SK-N-MC (cell line): ENCODE measurements around the gene CD48.

Experiments used
- DNase-seq: peaks from one replicate; pipeline ENCODE4 v3.0.0-alpha.2; 2011; ENCODE audit warnings: low read depth, low spot score
- H3K27ac ChIP-seq: fragments of 200-600 bp; sonication (generic); 2 replicates; pipeline ENCODE4 v1.5.1; 2016; ENCODE audit warnings: mixed run types
- H3K36me3 ChIP-seq: fragments of 200-600 bp; sonication (generic); 2 replicates; pipeline ENCODE4 v1.6.1; 2017; ENCODE audit warnings: antibody characterized with exemption, low read length, mixed read lengths; ENCODE audit not compliant: insufficient read depth
- H3K4me3 ChIP-seq: fragments of 200-600 bp; sonication (generic); 2 replicates; pipeline ENCODE4 v1.5.1; 2016
- H3K9ac ChIP-seq: fragments of 200-600 bp; sonication (generic); 2 replicates; pipeline ENCODE4 v1.8.0; 2017; ENCODE audit warnings: mixed run types, mixed read lengths; ENCODE audit not compliant: insufficient read length
- H3K9me3 ChIP-seq: fragments of 200-600 bp; sonication (generic); 2 replicates; pipeline ENCODE4 v1.6.1; 2017; ENCODE audit warnings: low read depth, mild to moderate bottlenecking, antibody characterized with exemption, low read length, moderate library complexity, mixed read lengths
- EZH2 ChIP-seq: fragments of 200-600 bp; sonication (generic); IDR thresholded peaks from one replicate; pipeline ENCODE4 v1.6.1; 2017; ENCODE audit warnings: antibody characterized with exemption
- FOXP2 ChIP-seq: optimal IDR thresholded peaks from 2 replicates; pipeline ENCODE3; 2011; ENCODE audit warnings: mild to moderate bottlenecking, moderate library complexity; ENCODE audit not compliant: insufficient read depth; ENCODE audit errors: extremely low read length, control extremely low read depth
- POLR2AphosphoS5 ChIP-seq: IDR thresholded peaks from 2 replicates; pipeline ENCODE4 v1.6.1; 2012; ENCODE audit warnings: mild to moderate bottlenecking, low read depth, low read length, borderline replicate concordance

The CD48 gene

DNA sequence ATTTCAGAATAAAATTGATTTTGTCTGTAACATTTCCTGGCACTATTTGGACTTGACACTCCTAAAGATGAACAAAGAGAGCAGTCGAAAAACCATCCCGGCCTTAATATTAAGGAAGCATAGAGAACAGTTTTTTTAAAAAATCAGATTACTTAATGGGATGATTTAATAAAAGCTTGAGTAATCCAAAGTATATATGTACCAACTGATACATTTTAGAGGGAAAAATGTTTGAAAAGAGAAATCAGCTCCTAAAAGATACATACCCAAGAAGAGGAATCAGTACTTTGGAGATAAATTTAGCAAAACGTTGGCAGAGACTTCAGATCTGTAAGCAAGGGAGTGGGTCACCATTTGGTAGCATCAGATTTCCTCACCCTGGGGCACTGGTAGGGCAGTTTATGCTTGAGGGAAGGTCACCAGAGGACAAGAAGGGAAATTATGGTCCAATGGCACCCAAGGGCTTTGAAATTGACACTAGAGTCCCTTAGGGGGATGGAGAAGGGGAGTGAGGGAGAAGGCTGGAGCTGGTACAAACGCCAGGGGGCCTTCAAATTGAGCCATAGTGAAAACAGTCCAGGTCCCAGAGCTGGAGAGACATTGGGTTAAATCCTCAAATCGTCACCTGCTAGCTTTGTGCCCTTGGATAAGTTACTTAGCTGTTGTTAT lies 33.4 kb upstream of the CD48 start:
- TF ChIP-seq EZH2 (no peak), POLR2AphosphoS5 (no peak), FOXP2 (no peak)
- Histone ChIP-seq H3K36me3 (no peaks in the 10 kb centered on the region), H3K9ac (no peak overlapping the region), H3K4me3 (no peak overlapping the region), H3K9me3 (no peaks in the 10 kb centered on the region), H3K27ac (no peak overlapping the region)
- no peak for DNase-seq

DNA sequence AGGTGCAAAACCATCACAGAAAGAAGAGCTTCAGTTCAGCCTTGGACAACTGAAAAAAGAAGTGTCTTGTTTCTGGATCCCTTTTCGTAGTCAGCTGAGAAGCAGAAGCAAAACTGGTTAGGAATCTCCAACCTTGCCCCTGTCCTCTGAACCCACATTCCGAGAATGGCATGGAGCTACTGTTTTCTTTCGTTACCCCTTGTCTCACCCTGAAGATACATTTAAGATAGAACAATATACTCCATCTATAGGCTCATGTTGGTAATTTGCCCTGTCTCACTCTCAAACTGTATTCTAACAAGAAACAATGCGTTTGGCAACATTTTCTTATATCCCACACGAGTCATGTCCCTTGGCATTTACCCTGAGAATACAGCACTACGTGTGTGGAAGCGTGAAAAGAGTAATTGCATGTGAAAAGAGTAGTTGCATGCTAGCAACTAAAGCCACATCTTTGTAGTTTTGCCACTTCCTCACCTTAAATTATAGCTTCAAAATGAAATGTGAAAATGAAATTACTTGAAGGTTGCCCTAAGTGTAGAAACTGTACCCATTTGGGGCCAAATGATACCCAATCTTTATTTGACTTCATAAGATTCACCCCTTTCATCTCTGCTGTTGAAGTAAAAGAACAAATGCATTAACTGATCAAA lies 32.7 kb upstream of the CD48 start:
- TF ChIP-seq FOXP2 (no peak), POLR2AphosphoS5 (no peak), EZH2 (no peak)
- Histone ChIP-seq H3K9me3 (no peaks in the 10 kb centered on the region), H3K4me3 (no peak overlapping the region), H3K9ac (no peak overlapping the region), H3K36me3 (no peaks in the 10 kb centered on the region), H3K27ac (no peak overlapping the region)
- no peak for DNase-seq

DNA sequence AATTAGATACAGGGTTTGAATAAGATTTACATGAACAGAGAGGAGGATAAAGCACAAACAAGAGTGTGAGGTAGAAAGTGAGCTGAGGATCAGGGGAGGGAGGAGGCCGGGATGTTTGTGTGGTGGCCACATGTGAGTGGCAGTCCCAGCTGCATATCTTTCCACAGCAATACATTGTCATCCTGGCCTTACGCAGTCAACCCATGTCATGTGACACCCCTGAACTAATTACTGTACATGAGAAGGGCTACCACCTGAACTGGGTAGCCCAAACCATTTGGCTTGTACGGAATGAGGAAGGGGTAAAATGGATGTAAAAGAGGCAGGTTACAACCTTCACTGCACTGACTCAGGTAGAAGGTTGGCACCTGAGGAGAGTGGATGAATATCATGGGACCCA lies 31.6 kb upstream of the CD48 start:
- TF ChIP-seq FOXP2 (no peak), POLR2AphosphoS5 (no peak), EZH2 (no peak)
- no peak for DNase-seq
- Histone ChIP-seq H3K27ac (no peak overlapping the region), H3K36me3 (no peaks in the 10 kb centered on the region), H3K9me3 (no peaks in the 10 kb centered on the region), H3K4me3 (no peak overlapping the region), H3K9ac (no peak overlapping the region)

DNA sequence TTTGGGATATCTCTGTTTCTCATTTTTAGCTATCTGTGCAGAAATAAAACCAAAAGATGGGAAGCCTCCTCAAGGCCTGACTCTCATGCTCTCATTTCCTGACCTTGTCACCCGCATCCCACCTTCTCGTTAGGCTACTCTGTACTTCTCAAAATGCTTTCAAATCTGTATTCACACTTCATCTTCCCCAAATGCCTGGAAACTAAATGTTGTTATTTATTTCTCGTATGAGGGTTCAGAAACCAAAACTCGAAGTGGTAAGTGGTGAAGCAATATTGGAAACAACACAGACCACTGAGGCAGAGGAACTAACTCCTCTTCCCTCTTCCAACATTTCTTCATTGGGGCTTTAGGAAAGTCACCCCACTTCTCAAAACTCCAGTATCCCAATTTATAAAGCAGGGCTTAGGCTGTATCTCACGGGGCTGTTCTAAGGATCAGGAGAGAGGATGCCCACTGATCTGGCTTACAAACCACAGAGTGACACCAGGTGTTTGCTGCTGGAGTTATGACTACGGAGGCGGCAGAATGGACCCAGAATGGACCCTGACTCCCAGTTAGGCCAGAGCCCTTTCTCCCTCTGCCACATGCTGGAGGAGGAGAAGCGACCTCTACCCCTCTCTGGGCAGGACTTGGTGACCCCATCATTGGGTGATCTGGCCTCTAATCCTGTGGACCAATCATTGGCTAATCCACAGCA lies 31.0 kb upstream of the CD48 start:
- TF ChIP-seq FOXP2 (no peak), POLR2AphosphoS5 (no peak), EZH2 (no peak)
- H3K9ac ChIP-seq: no peak overlapping the region

DNA sequence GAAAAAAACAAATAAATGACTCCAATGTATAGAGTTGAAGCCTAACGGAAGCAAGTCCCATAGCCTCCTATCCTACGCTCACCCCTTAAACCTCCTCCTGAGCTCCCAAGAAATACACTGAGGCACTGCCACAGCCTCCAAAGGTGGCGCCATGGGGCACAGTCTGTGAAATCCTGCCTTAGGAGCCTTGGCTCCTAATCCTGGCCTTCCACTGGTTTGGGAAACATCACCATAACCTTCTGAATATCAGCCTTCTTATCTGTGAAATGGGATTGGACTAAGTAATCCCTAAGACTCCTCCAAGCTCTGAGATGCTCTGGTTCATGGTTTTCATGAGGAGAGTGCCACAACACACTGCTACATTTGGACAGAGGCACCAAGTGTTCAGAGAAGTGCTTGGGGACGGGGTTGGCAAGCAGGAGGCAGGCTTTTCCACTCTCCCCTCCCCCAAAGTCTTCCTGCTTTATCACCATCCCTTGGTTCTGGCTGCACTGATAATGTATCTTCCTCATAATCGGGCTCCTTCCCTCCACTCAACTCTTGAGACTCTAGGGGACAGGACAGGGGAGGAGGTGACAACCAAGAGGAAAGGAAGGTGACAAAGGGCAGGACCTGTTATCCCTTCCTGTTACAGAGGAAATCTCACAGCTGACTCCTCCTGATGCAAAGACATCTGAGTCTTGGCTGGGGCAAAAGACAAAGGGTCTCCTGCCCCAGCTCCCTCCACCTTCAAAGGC lies 30.2 kb upstream of the CD48 start:
- DNase-seq: no peak
- H3K9ac ChIP-seq: no peak overlapping the region
- no peak for TF ChIP-seq POLR2AphosphoS5
- TF ChIP-seq FOXP2: no peak
- TF ChIP-seq EZH2: no peak
- H3K36me3 ChIP-seq: no peaks in the 10 kb centered on the region
- H3K4me3 ChIP-seq: no peak overlapping the region
- H3K9me3 ChIP-seq: no peaks in the 10 kb centered on the region
- H3K27ac ChIP-seq: no peak overlapping the region

More for the DNA sequence above, 31.0 kb upstream of the CD48 start:
- Histone ChIP-seq H3K36me3 (no peaks in the 10 kb centered on the region), H3K4me3 (no peak overlapping the region), H3K27ac (no peak overlapping the region), H3K9me3 (no peaks in the 10 kb centered on the region)
- no peak for DNase-seq

DNA sequence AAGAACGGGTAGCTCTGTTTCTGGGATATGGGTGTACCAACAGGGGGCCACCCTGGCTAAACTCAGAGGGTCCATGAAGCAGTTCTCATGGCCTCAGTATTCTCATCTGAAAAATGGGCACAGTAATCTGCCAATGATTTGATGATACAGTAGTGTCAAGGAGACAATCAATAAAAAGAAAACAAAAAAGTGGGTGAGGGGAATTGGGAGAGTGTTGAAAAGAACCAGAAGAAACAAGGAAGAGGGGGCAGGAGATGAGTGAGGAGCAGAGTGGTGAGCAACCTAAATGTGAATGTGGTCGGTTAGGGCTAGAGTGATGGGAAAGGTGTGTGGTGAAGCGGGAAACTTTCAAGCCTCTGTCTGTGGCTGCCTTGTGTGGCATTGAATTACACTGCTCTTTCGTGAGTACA lies 29.5 kb upstream of the CD48 start:
- TF ChIP-seq EZH2 (no peak), POLR2AphosphoS5 (no peak), FOXP2 (no peak)
- H3K9me3 ChIP-seq: no peaks in the 10 kb centered on the region
- H3K9ac ChIP-seq: no peak overlapping the region
- H3K4me3 ChIP-seq: no peak overlapping the region
- H3K36me3 ChIP-seq: no peaks in the 10 kb centered on the region
- no peak for DNase-seq
- H3K27ac ChIP-seq: no peak overlapping the region

DNA sequence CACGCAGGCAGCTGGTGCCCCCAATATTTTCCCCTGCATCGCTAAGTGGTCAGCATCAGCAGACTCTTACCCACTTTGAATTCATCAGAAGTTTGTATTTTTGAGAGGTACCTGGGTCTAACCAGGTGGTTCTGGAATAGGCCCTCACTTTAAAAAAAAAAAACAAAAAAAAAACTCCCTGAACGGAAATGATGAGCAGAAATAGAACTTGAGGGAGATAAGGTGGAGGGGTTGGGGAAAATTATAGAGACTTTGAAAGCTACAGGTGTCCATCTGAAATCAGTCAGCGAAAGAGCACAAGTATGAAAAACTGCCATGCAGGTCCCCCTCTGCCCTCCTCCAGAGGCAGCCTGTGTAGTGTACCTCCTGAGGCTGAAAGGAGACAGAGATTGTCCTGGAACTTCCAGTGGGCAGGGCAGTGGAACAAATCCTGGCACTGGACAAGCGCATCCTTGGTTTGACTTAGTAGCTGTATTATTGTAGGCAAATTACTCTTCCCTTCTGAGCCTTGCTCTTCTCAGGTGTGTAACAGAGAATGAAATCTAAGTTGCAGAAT lies 28.6 kb upstream of the CD48 start:
- Histone ChIP-seq H3K9me3 (no peaks in the 10 kb centered on the region), H3K36me3 (no peaks in the 10 kb centered on the region), H3K4me3 (no peak overlapping the region), H3K9ac (no peak overlapping the region), H3K27ac (no peak overlapping the region)
- TF ChIP-seq POLR2AphosphoS5: no peak
- no peak for TF ChIP-seq FOXP2
- no peak for TF ChIP-seq EZH2
- DNase-seq: no peak
